GM13977 (cell line): ENCODE measurements around the gene BLTP1.

ENCODE experiments used
- DNase-seq: peaks from one replicate; pipeline ENCODE4 v3.0.0; 2012; ENCODE audit warnings: low spot score
- in situ Hi-C: fragments of 300-500 bp; cut with MboI; formaldehyde crosslinking; loops from one replicate; pipeline ENCODE4 v1.12.0; 2022; ENCODE audit warnings: low sequenced_read_pairs, low pct_unique_long_range_greater_than_20kb, mixed read lengths, inconsistent platforms; ENCODE audit not compliant: unreplicated experiment
- TF ChIP-seq, protein P1 (sequence below): IDR thresholded peaks from 2 replicates; pipeline ENCODE4 v1.5.1; 2012; ENCODE audit warnings: mild to moderate bottlenecking, control low read depth; ENCODE audit not compliant: insufficient read depth; ENCODE audit errors: extremely low read depth, missing control alignments

BLTP1 gene

DNA sequence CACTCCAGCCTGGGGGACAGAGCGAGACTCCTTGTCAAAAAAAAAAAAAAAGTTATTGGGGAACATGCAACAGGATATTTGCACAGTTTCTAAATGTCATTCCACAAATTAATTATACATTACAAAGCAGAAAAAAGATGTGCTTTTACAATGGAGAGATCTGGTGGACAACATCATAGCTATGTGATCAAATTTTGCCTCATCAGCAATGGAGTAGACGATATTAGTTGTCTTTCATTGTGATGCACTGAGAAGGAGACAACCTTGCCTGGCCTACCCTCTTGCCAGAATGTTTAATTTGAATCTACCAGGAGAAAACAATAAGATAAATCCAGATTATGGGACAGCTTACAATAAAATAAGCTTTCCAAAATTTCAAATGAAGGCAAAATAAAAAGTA, 30.5 kb upstream of the BLTP1 start:
- TF ChIP-seq, protein P1, sequence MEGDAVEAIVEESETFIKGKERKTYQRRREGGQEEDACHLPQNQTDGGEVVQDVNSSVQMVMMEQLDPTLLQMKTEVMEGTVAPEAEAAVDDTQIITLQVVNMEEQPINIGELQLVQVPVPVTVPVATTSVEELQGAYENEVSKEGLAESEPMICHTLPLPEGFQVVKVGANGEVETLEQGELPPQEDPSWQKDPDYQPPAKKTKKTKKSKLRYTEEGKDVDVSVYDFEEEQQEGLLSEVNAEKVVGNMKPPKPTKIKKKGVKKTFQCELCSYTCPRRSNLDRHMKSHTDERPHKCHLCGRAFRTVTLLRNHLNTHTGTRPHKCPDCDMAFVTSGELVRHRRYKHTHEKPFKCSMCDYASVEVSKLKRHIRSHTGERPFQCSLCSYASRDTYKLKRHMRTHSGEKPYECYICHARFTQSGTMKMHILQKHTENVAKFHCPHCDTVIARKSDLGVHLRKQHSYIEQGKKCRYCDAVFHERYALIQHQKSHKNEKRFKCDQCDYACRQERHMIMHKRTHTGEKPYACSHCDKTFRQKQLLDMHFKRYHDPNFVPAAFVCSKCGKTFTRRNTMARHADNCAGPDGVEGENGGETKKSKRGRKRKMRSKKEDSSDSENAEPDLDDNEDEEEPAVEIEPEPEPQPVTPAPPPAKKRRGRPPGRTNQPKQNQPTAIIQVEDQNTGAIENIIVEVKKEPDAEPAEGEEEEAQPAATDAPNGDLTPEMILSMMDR, result no peak
- no peak for DNase-seq
- in situ Hi-C loops, result no loop called here

DNA sequence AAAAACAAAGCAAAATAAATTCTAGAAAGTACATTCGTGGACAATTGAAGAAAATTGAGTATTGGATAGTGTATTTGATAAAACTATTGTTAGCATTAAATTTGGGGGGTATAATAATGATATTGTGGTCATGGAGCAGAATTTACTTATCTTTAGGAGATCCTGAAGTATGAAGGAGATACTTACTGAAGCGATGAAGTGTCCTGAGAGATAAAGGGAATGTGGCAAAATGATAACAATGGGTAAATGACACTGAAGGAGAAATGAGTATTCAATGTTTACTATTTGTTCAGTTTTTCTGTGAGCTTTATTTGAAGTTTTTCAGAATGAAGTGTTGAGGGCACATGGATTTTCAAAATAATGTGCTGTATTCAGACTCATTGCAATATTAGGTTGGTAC, 30.0 kb upstream of the BLTP1 start:
- in situ Hi-C loops, result no loop called here
- DNase-seq, result no peak
- TF ChIP-seq, protein P1, result no peak

DNA sequence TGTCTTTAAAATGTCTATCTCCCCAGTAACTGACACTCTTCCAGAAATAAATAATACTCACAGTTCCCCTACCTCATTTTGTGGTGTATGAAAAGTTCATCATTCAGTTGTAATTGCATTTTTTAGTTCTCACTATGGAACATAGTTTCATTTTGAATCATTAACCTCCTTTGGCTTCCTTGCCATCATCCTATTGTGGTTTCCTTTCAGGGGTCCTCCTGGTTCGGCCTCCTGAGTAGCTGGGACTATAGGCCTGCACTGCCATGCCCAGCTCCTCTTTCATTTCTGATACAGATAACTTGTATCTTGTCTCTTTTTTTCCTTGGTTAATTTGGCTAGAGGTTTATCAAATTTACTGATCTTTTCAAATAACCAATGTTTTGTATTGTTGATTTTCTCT, 23.1 kb upstream of the BLTP1 start:
- no peak for DNase-seq
- TF ChIP-seq, protein P1, result no peak
- in situ Hi-C loops, result no loop called here

DNA sequence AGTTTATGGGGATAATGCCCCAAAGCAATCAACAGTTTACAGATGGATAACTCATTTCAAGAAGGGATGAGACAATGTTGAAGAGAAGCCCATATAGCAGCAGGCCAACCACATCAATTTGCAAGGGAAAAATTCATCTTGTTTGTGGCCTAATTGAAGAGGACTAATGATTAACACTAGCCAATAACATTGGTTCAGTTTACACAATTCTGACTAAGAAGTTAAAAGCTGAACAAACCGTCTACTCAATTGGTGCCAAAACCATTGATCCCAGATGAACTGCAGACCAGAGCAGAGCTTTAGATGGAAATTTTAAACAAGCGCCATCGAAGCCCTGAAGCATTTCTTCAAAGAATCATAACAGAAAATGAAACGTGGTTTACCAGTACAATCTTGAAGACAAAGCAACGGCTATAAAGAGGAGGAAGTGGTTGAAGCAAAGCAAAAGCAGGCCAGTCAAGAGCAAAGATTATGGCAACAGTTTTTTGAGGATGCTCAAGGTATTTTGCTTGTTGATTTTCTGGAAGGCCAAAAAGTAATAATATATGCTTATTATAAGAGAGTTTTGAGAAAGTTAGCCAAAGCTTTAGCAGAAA, 20.5 kb upstream of the BLTP1 start:
- in situ Hi-C loops, result no loop called here
- TF ChIP-seq, protein P1, result no peak
- DNase-seq, result no peak

DNA sequence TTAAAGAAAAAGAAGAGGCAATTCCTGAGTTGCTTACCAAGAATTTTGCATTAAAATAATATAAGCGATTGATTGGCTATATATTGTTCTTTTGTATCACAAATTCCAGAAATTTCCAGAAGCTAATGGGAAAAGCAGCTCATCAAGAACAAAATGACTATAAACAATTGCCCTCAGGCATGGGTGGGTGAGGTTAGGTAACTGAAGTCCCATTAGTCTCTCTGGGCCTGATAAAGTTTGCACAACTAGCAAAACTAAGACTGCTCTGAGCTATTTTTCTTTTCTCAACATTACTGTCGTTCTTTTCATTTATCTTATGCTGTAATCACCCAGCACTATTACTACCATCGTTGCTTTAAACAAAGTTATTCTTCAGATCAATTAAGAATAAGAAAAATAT, 19.2 kb upstream of the BLTP1 start:
- in situ Hi-C loops, result no loop called here
- TF ChIP-seq, protein P1, result no peak

DNA sequence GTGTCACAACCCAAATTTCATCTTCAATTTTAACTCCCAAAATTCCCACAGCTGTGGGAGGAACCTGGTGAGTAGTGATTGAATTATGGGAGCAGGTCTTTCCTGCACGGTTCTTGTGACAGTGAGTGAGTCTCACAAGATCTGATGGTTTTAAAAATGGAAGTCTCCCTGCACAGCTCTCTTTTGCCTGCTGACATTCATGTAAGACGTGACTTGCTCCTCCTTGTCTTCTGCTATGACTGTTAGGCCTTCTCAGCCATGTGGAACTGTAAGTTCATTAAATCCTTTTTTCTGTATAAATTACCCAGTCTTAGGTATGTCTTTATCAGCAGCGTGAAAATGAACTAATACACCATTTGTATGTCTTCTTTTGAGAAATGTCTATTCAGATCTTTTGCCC, 13.0 kb upstream of the BLTP1 start:
- no peak for DNase-seq
- in situ Hi-C loops, result no loop called here
- TF ChIP-seq, protein P1, result no peak

More for the DNA sequence above, 19.2 kb upstream of the BLTP1 start:
- DNase-seq, result no peak
